ENCODE results near the gene MRGPRX2. TPM values are rescaled to one million over a fixed set of nuclear protein-coding genes. Genes with fewer than 3 reads are reported as not detected.

The MRGPRX2 gene
- total and polyA plus RNA-seq, 10 of the 15 experiments (the other 5 are each of a cell fraction or from before 2014, with no cell fraction given), result 0.03 to 0.11 TPM; not detected in 8

- FAIRE-seq (peak; percentile 78), DNase-seq (ENCODE audit: low read depth, low spot score) (no peak), ATAC-seq (peak; percentile 89)
- BruUV-seq (replicated peaks), result no TSS peak
- intact Hi-C loops (cut with micrococcal nuclease; ENCODE audit: unreplicated experiment), result loop anchor here (1.0 to 10.0 kb wide), 4 partner anchors 40 to 828 kb away; partner anchors contain the start of genes E2F8 and ZDHHC13
- Histone ChIP-seq H3K9me3 (replicated peaks; ENCODE audit: control insufficient read depth, insufficient read depth, low read length) (no peaks in the 10 kb centered on the region), H3K4me2 (ENCODE audit: control insufficient read depth, insufficient read depth) (no peak overlapping the region), H3K4me1 (ENCODE audit: control insufficient read depth, insufficient read depth, low read length) (no peaks in the 10 kb centered on the region), H4K20me1 (ENCODE audit: control insufficient read depth, insufficient read depth) (peaks cover 2% of the 10 kb centered on the region; the same call in 1 of the 2 replicates), H3K36me3 (ENCODE audit: control insufficient read depth in 2 of 2, insufficient read depth in 2 of 2, low read length in 1 of 2) (no peaks in the 10 kb centered on the region), H3K4me3 (no peak overlapping the region), H3K27me3 (replicated peaks in 1 of 2; ENCODE audit: control insufficient read depth in 2 of 2, insufficient read depth in 2 of 2, low read length in 1 of 2) (no peaks in the 10 kb centered on the region; a peak in 1 of 4 replicates), H3K79me2 (ENCODE audit: control insufficient read depth, insufficient read depth, low read length) (no peaks in the 10 kb centered on the region), H3K9ac (ENCODE audit: control insufficient read depth, insufficient read depth, low read length) (no peak overlapping the region), H3K27ac (ENCODE audit: control insufficient read depth, insufficient read depth) (no peak overlapping the region), H2AFZ (ENCODE audit: control insufficient read depth, low read depth, low read length) (no peak overlapping the region)
- ChIA-PET POLR2A (interaction anchor here (1.0 kb wide), 1 partner anchor 164 kb away, joined by 3 read pairs; the partner anchor contains the start of gene E2F8), RAD21 (ENCODE audit: unreplicated experiment) (interaction anchor here (0.6 to 2.7 kb wide), 11 partner anchors 15 to 477 kb away, joined by 3 to 8 read pairs (median 4); partner anchors contain the start of gene ZDHHC13), CTCF (interaction anchor here (0.7 to 5.1 kb wide), 47 partner anchors 9 to 829 kb away, joined by 3 to 26 read pairs (median 4); partner anchors contain the start of genes MRGPRX2 and ZDHHC13), SMC1A (ENCODE audit: uncharacterized antibody, unreplicated experiment) (interaction anchor here (0.6 to 2.1 kb wide), 18 partner anchors 11 to 472 kb away, joined by 3 to 8 read pairs (median 3); partner anchors contain the start of gene ZDHHC13)
- in situ Hi-C loops (cut with MboI), result loop anchor here (10.0 kb wide), 1 partner anchor 828 kb away; no protein-coding TSS in a partner anchor
- WGBS (ENCODE audit: insufficient coverage, insufficient replicate concordance, low lambda C conversion rate, missing lambda C conversion rate), result 18% methylated on average over 10 of the region's 10 CpGs
- no peak for TF ChIP-seq ZBTB40 (IDR thresholded peaks at IDR 0.05; ENCODE audit: borderline replicate concordance)
- TF ChIP-seq IKZF2 (IDR thresholded peaks at IDR 0.05), result no peak
- TF ChIP-seq SRF (IDR thresholded peaks at IDR 0.05; ENCODE audit: low read depth in 2 of 2, low read length in 2 of 2), result no peak
- TF ChIP-seq SP1 (IDR thresholded peaks at IDR 0.05; ENCODE audit: low read depth, low read length), result no peak
- TF ChIP-seq SREBF1 (IDR thresholded peaks at IDR 0.05; ENCODE audit: low read length), result no peak
- TF ChIP-seq ZNF592 (IDR thresholded peaks at IDR 0.05), result no peak
- TF ChIP-seq STAT1 (conservative IDR thresholded peaks at IDR 0.05), result no peak
- no peak for TF ChIP-seq BACH1 (IDR thresholded peaks at IDR 0.05; ENCODE audit: borderline replicate concordance)
- peak; percentile 59 for TF ChIP-seq RAD21 (IDR thresholded peaks at IDR 0.05; ENCODE audit: insufficient read depth, low read depth, low read length)
- TF ChIP-seq FOXK2 (IDR thresholded peaks at IDR 0.05), result no peak
- peak; percentile 79 for TF ChIP-seq SMC3 (IDR thresholded peaks at IDR 0.05; ENCODE audit: borderline replicate concordance, low read length)
- no peak for TF ChIP-seq HDAC6 (IDR thresholded peaks at IDR 0.05; ENCODE audit: unreplicated experiment)
- TF ChIP-seq E2F4 (IDR thresholded peaks at IDR 0.05; ENCODE audit: low read depth, low read length), result 0 out of 2 replicates have a peak, but pooled peaks have one; percentile 19
Observed at GRCh38 chr11:19076744-19077589, 16.4 kb upstream of the MRGPRX2 start.

All from GM12878 (cell line).